ENCODE results near the gene AKAP1.

The AKAP1 gene

DNA sequence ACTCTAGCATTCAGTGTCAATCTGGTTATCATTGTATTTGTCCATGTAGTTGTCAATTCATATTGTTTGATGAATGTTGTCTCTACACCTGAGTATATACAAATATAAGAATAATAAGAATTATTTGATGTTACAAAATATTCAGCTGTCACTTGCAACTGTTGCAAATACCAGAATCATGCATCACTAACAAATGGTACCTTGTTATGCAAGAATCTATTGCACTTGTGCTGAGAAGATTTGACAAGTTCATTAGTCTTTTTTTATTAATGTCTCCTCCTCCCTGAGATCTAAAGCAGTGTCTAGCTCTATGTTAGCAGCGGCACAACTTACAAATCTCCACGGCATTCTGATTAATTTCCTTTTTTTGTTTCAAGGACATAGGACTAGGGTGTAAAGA is 22.2 kb upstream of the AKAP1 start:
- no peak for TF ChIP-seq CTCF (IDR thresholded peaks at IDR 0.05; ENCODE audit: control insufficient read depth, insufficient read depth, low read depth, low read length, missing control alignments)
- H3K4me3 ChIP-seq (ENCODE audit: control insufficient read depth, low read depth, low read length), result no peak overlapping the region
- DNase-seq (ENCODE audit: low read depth), result no peak

DNA sequence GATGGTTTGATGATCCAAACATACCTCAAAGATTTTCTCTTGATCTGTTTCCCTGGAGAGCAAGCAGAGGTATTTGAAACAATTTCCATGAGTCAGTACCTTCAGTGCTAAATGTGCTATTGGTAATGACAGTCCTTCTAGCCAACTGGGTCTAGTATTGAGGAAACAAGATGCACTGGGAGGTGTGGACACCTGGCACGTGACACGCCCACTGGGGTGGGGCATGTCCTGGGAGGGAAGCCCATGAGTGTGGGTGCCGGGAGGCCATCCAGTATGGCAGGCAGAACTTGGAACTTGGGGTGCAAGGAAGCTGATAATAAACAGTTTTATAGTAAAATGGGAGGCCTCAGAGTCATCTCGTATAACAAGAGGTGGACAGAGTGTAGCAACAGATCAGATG is 17.9 kb upstream of the AKAP1 start:
- TF ChIP-seq CTCF (IDR thresholded peaks at IDR 0.05; ENCODE audit: control insufficient read depth, insufficient read depth, low read depth, low read length, missing control alignments), result no peak
- no peak for DNase-seq (ENCODE audit: low read depth)
- no peak overlapping the region for H3K4me3 ChIP-seq (ENCODE audit: control insufficient read depth, low read depth, low read length)

DNA sequence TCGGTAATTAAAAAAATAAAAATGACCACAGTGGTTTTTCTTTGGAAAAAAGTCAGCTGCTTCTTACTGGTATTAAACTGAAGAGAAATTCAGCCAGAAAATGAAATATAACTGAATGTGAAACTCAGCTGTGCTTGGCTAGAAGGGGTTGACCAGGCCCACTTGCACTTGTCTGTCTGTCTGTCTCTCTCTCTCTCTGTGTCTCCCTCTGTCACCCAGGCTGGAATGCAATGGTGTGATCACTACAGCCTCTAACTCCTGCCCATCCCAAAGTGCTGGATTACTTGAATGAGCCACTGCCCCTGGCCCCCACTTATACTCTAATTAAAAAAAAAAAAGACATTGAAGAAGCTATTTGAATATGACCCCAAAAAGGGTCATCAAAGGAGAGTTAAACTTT is 17.3 kb upstream of the AKAP1 start:
- no peak for DNase-seq (ENCODE audit: low read depth)
- TF ChIP-seq CTCF (IDR thresholded peaks at IDR 0.05; ENCODE audit: control insufficient read depth, insufficient read depth, low read depth, low read length, missing control alignments), result no peak
- no peak overlapping the region for H3K4me3 ChIP-seq (ENCODE audit: control insufficient read depth, low read depth, low read length)

DNA sequence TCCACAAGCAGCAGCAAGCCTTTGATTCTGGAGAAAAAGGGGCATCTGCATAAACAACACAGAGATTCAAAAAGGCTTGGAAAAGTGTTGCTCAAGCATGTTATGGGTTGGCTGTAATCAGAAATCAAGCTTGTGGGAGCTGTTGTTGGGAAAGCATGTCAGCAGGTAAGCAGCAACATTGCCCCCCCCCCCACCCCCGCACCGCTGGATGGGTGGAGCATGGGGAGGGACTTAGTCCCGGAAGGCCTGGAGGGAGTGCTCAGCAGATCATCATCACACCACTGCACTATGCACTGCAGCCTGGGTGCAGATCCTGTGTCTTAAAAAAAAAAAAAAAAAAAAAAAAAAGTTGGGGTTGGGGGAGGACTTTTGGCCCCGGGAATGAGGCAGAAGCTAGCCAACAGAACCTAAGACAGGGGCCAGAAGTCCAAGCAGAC is 16.8 kb upstream of the AKAP1 start:
- DNase-seq (ENCODE audit: low read depth), result no peak
- H3K4me3 ChIP-seq (ENCODE audit: control insufficient read depth, low read depth, low read length), result no peak overlapping the region
- no peak for TF ChIP-seq CTCF (IDR thresholded peaks at IDR 0.05; ENCODE audit: control insufficient read depth, insufficient read depth, low read depth, low read length, missing control alignments)

GRCh38 chr17:57068707-57069106 is 16.3 kb upstream of the AKAP1 start:
- no peak for TF ChIP-seq CTCF (IDR thresholded peaks at IDR 0.05; ENCODE audit: control insufficient read depth, insufficient read depth, low read depth, low read length, missing control alignments)
- no peak overlapping the region for H3K4me3 ChIP-seq (ENCODE audit: control insufficient read depth, low read depth, low read length)
- DNase-seq (ENCODE audit: low read depth), result no peak

GRCh38 chr17:57071991-57072944 is 12.8 kb upstream of the AKAP1 start:
- no peak overlapping the region for H3K4me3 ChIP-seq (ENCODE audit: control insufficient read depth, low read depth, low read length)
- TF ChIP-seq CTCF (IDR thresholded peaks at IDR 0.05; ENCODE audit: control insufficient read depth, insufficient read depth, low read depth, low read length, missing control alignments), result no peak
- DNase-seq (ENCODE audit: low read depth), result no peak
